Astrocyte (in vitro differentiated cells and primary cell): ENCODE data around the gene CNTRL.

Experiments used
- CTCF ChIP-seq: IDR thresholded peaks from 2 replicates; pipeline ENCODE4 v1.5.1; 2011; ENCODE audit warnings: low read depth, mild to moderate bottlenecking, inconsistent platforms, low read length, moderate library complexity; ENCODE audit not compliant: insufficient read depth
- EZH2 ChIP-seq: IDR thresholded peaks from 2 replicates; pipeline ENCODE4 v1.6.1; 2012; ENCODE audit warnings: mild to moderate bottlenecking, low read length, inconsistent platforms; ENCODE audit not compliant: insufficient read depth

- TF ChIP-seq EZH2 (no peak), CTCF (no peak)
Measured at GRCh38 chr9:121095057-121095456, 20.3 kb downstream of the CNTRL start.
